ENCODE results near the gene FLT3LG.
A peak's percentile ranks its signal among the peaks of the same experiment; 100 is the strongest.

FLT3LG gene

GRCh38 chr19:49434907-49435583 is 39.0 kb upstream of the FLT3LG start:
- Mint-ChIP-seq H3K4me3 (no peak overlapping the region), H3K27me3 (peaks cover 59% of the 10 kb centered on the region), H3K9me3 (no peaks in the 10 kb centered on the region), H3K36me3 (no peaks in the 10 kb centered on the region), H3K4me1 (peaks cover 35% of the 10 kb centered on the region), H3K27ac (no peak overlapping the region)
- DNase-seq (ENCODE audit: low spot score in 2 of 2) (no peak), ATAC-seq (ENCODE audit: low read depth) (no peak)

GRCh38 chr19:49435670-49436069 is 38.3 kb upstream of the FLT3LG start:
- peaks cover 33% of the 10 kb centered on the region for H3K4me1 Mint-ChIP-seq
- peaks cover 2% of the 10 kb centered on the region for H3K36me3 Mint-ChIP-seq
- no peaks in the 10 kb centered on the region for H3K9me3 Mint-ChIP-seq
- ATAC-seq (ENCODE audit: low read depth) (no peak), DNase-seq (ENCODE audit: low spot score in 2 of 2) (no peak)
- H3K4me3 Mint-ChIP-seq, result no peak overlapping the region
- no peak overlapping the region for H3K27ac Mint-ChIP-seq
- H3K27me3 Mint-ChIP-seq, result peaks cover 58% of the 10 kb centered on the region

- H3K27ac Mint-ChIP-seq, result peak overlapping the region; percentile 22
- H3K36me3 Mint-ChIP-seq, result peaks cover 4% of the 10 kb centered on the region
- no peak overlapping the region for H3K4me3 Mint-ChIP-seq
- peaks cover 58% of the 10 kb centered on the region for H3K27me3 Mint-ChIP-seq
- ATAC-seq (ENCODE audit: low read depth) (peak; percentile 61), DNase-seq (ENCODE audit: low spot score in 2 of 2) (no peak)
- no peaks in the 10 kb centered on the region for H3K9me3 Mint-ChIP-seq
- peaks cover 33% of the 10 kb centered on the region for H3K4me1 Mint-ChIP-seq
These were observed 37.5 kb upstream of the FLT3LG start for GRCh38 chr19:49436381-49437017.

GRCh38 chr19:49437231-49437630 is 36.8 kb upstream of the FLT3LG start:
- Mint-ChIP-seq H3K4me1 (peaks cover 37% of the 10 kb centered on the region), H3K27me3 (peaks cover 61% of the 10 kb centered on the region), H3K4me3 (no peak overlapping the region), H3K9me3 (no peaks in the 10 kb centered on the region), H3K36me3 (peaks cover 7% of the 10 kb centered on the region), H3K27ac (peak overlapping the region; percentile 22)
- DNase-seq (ENCODE audit: low spot score in 2 of 2) (no peak), ATAC-seq (ENCODE audit: low read depth) (no peak)

GRCh38 chr19:49438261-49438660 is 35.8 kb upstream of the FLT3LG start:
- Mint-ChIP-seq H3K27me3 (peaks cover 59% of the 10 kb centered on the region), H3K4me1 (peaks cover 40% of the 10 kb centered on the region), H3K4me3 (no peak overlapping the region), H3K27ac (no peak overlapping the region), H3K9me3 (no peaks in the 10 kb centered on the region), H3K36me3 (peaks cover 7% of the 10 kb centered on the region)
- ATAC-seq (ENCODE audit: low read depth) (no peak), DNase-seq (ENCODE audit: low spot score in 2 of 2) (no peak)

GRCh38 chr19:49439836-49440235 is 34.2 kb upstream of the FLT3LG start:
- H3K27ac Mint-ChIP-seq, result no peak overlapping the region
- no peak for ATAC-seq (ENCODE audit: low read depth)
- peaks cover 53% of the 10 kb centered on the region for H3K27me3 Mint-ChIP-seq
- peaks cover 43% of the 10 kb centered on the region for H3K4me1 Mint-ChIP-seq
- no peaks in the 10 kb centered on the region for H3K9me3 Mint-ChIP-seq
- DNase-seq (ENCODE audit: low spot score in 2 of 2), result no peak
- H3K36me3 Mint-ChIP-seq, result peaks cover 7% of the 10 kb centered on the region
- H3K4me3 Mint-ChIP-seq, result no peak overlapping the region

- DNase-seq (ENCODE audit: low spot score in 2 of 2) (no peak), ATAC-seq (ENCODE audit: low read depth) (no peak)
- Mint-ChIP-seq H3K27me3 (peaks cover 49% of the 10 kb centered on the region), H3K27ac (no peak overlapping the region), H3K9me3 (no peaks in the 10 kb centered on the region), H3K4me1 (peaks cover 43% of the 10 kb centered on the region), H3K4me3 (peak overlapping the region; percentile 39), H3K36me3 (peaks cover 7% of the 10 kb centered on the region)
These were observed 33.4 kb upstream of the FLT3LG start for GRCh38 chr19:49440439-49441209.

- H3K27ac Mint-ChIP-seq, result peak within 1 kb of the TSS; percentile 56
- H3K27me3 Mint-ChIP-seq, result peaks cover 43% of the 10 kb centered on the region
- DNase-seq (ENCODE audit: low spot score in 2 of 2), result no peak
- ATAC-seq (ENCODE audit: low read depth), result no peak
- H3K4me1 Mint-ChIP-seq, result peaks cover 38% of the 10 kb centered on the region
- H3K9me3 Mint-ChIP-seq, result no peaks in the 10 kb centered on the region
- H3K36me3 Mint-ChIP-seq, result peaks cover 7% of the 10 kb centered on the region
- H3K4me3 Mint-ChIP-seq, result peak within 1 kb of the TSS; percentile 86
These were observed 32.6 kb upstream of the FLT3LG start, which contains the start of gene SLC17A7 for GRCh38 chr19:49441210-49441959. SLC17A7 (minus strand) TSS chr19:49441527; CDS start chr19:49441379, 148 bp downstream.

GRCh38 chr19:49441960-49442350 is 32.1 kb upstream of the FLT3LG start:
- H3K4me3 Mint-ChIP-seq, result peak overlapping the region; percentile 86
- H3K9me3 Mint-ChIP-seq, result no peaks in the 10 kb centered on the region
- peaks cover 41% of the 10 kb centered on the region for H3K27me3 Mint-ChIP-seq
- peaks cover 35% of the 10 kb centered on the region for H3K4me1 Mint-ChIP-seq
- ATAC-seq (ENCODE audit: low read depth) (no peak), DNase-seq (ENCODE audit: low spot score in 2 of 2) (no peak)
- H3K27ac Mint-ChIP-seq, result peak overlapping the region; percentile 56
- H3K36me3 Mint-ChIP-seq, result peaks cover 7% of the 10 kb centered on the region

GRCh38 chr19:49442354-49442753 is 31.7 kb upstream of the FLT3LG start:
- peaks cover 38% of the 10 kb centered on the region for H3K27me3 Mint-ChIP-seq
- no peaks in the 10 kb centered on the region for H3K9me3 Mint-ChIP-seq
- peak overlapping the region; percentile 56 for H3K27ac Mint-ChIP-seq

GRCh38 chr19:49442771-49443365 is 31.1 kb upstream of the FLT3LG start:
- ATAC-seq (ENCODE audit: low read depth) (peak; percentile 23), DNase-seq (ENCODE audit: low spot score in 2 of 2) (no peak)
- Mint-ChIP-seq H3K9me3 (no peaks in the 10 kb centered on the region), H3K27ac (peak overlapping the region; percentile 92), H3K36me3 (peaks cover 7% of the 10 kb centered on the region), H3K4me1 (peaks cover 30% of the 10 kb centered on the region), H3K4me3 (peak overlapping the region; percentile 86), H3K27me3 (peaks cover 33% of the 10 kb centered on the region)

More at GRCh38 chr19:49442354-49442753, 31.7 kb upstream of the FLT3LG start:
- peaks cover 7% of the 10 kb centered on the region for H3K36me3 Mint-ChIP-seq
- ATAC-seq (ENCODE audit: low read depth), result no peak
- peaks cover 34% of the 10 kb centered on the region for H3K4me1 Mint-ChIP-seq
- H3K4me3 Mint-ChIP-seq, result peak overlapping the region; percentile 86
- DNase-seq (ENCODE audit: low spot score in 2 of 2), result no peak

- Mint-ChIP-seq H3K27me3 (peaks cover 27% of the 10 kb centered on the region), H3K27ac (peak overlapping the region; percentile 92), H3K36me3 (peaks cover 11% of the 10 kb centered on the region), H3K9me3 (no peaks in the 10 kb centered on the region), H3K4me3 (peak overlapping the region; percentile 86), H3K4me1 (peaks cover 31% of the 10 kb centered on the region)
- peak; percentile 94 to 96 for DNase-seq (ENCODE audit: low spot score in 2 of 2)
- ATAC-seq (ENCODE audit: low read depth), result peak; percentile 85
These were observed 30.5 kb upstream of the FLT3LG start for GRCh38 chr19:49443366-49444099.

All from memory B cell (primary cell).